Neutrophil (primary cell): ENCODE measurements around the gene CDC42EP1.
A peak's percentile ranks its signal among the peaks of the same experiment; 100 is the strongest.

Experiments
- H3K27ac ChIP-seq: fragments of 200-600 bp; sonication (generic); 2 replicates; pipeline ENCODE4 v1.5.1; 2016; ENCODE audit warnings: mild to moderate bottlenecking, moderate library complexity
- H3K27me3 ChIP-seq: fragments of 200-600 bp; sonication (generic); 2 replicates; pipeline ENCODE4 v1.6.0; 2016; ENCODE audit warnings: mild to moderate bottlenecking
- H3K36me3 ChIP-seq: fragments of 200-600 bp; sonication (generic); 2 replicates; pipeline ENCODE4 v1.5.1; 2017
- H3K4me1 ChIP-seq, 2 experiments: fragments of 200-600 bp in 1 of 2; sonication (generic) in 1 of 2; 1 replicate in 1 of 2; 2 replicates in 1 of 2; pipeline versions ENCODE4 v1.5.1 to v1.6.1; 2013 to 2016; ENCODE audit warnings: low read depth in 1 of 2, low read length in 1 of 2, mild to moderate bottlenecking in 1 of 2, moderate library complexity in 1 of 2; ENCODE audit not compliant: control insufficient read depth in 1 of 2, insufficient read depth in 1 of 2
- H3K4me3 ChIP-seq, 2 experiments: fragments of 200-600 bp in 1 of 2; sonication (generic) in 1 of 2; 1 replicate in 1 of 2; 2 replicates in 1 of 2; pipeline ENCODE4 v1.5.1; 2013 to 2016; ENCODE audit warnings: low read depth in 1 of 2, low read length in 1 of 2, mild to moderate bottlenecking in 1 of 2, moderate library complexity in 1 of 2
- H3K9me3 ChIP-seq: fragments of 200-600 bp; sonication (generic); 2 replicates; pipeline ENCODE4 v1.5.1; 2016
- TF ChIP-seq, protein P1 (sequence below): fragments of 200-600 bp; sonication (generic); IDR thresholded peaks from 2 replicates; pipeline ENCODE4 v1.5.1; 2016; ENCODE audit warnings: antibody characterized with exemption

The CDC42EP1 gene, protein sequence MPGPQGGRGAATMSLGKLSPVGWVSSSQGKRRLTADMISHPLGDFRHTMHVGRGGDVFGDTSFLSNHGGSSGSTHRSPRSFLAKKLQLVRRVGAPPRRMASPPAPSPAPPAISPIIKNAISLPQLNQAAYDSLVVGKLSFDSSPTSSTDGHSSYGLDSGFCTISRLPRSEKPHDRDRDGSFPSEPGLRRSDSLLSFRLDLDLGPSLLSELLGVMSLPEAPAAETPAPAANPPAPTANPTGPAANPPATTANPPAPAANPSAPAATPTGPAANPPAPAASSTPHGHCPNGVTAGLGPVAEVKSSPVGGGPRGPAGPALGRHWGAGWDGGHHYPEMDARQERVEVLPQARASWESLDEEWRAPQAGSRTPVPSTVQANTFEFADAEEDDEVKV

GRCh38 chr22:37559901-37560607 is at the start of gene CDC42EP1:
Gene CDC42EP1, plus strand, starts transcription at chr22:37560480. Its CDS starts 5,870 bp downstream, at chr22:37566350.
- H3K4me3 ChIP-seq, result peak within 1 kb of the TSS in 1 of 2 experiments; percentile 38
- TF ChIP-seq, protein P1, sequence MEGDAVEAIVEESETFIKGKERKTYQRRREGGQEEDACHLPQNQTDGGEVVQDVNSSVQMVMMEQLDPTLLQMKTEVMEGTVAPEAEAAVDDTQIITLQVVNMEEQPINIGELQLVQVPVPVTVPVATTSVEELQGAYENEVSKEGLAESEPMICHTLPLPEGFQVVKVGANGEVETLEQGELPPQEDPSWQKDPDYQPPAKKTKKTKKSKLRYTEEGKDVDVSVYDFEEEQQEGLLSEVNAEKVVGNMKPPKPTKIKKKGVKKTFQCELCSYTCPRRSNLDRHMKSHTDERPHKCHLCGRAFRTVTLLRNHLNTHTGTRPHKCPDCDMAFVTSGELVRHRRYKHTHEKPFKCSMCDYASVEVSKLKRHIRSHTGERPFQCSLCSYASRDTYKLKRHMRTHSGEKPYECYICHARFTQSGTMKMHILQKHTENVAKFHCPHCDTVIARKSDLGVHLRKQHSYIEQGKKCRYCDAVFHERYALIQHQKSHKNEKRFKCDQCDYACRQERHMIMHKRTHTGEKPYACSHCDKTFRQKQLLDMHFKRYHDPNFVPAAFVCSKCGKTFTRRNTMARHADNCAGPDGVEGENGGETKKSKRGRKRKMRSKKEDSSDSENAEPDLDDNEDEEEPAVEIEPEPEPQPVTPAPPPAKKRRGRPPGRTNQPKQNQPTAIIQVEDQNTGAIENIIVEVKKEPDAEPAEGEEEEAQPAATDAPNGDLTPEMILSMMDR, result no peak
- H3K27me3 ChIP-seq, result peaks cover 100% of the 10 kb centered on the region
- H3K4me1 ChIP-seq, result peaks cover 15 to 17% of the 10 kb centered on the region in 2 experiments
- H3K27ac ChIP-seq, result no peak within 1 kb of the TSS
- H3K9me3 ChIP-seq, result no peaks in the 10 kb centered on the region
- H3K36me3 ChIP-seq, result no peaks in the 10 kb centered on the region

DNA sequence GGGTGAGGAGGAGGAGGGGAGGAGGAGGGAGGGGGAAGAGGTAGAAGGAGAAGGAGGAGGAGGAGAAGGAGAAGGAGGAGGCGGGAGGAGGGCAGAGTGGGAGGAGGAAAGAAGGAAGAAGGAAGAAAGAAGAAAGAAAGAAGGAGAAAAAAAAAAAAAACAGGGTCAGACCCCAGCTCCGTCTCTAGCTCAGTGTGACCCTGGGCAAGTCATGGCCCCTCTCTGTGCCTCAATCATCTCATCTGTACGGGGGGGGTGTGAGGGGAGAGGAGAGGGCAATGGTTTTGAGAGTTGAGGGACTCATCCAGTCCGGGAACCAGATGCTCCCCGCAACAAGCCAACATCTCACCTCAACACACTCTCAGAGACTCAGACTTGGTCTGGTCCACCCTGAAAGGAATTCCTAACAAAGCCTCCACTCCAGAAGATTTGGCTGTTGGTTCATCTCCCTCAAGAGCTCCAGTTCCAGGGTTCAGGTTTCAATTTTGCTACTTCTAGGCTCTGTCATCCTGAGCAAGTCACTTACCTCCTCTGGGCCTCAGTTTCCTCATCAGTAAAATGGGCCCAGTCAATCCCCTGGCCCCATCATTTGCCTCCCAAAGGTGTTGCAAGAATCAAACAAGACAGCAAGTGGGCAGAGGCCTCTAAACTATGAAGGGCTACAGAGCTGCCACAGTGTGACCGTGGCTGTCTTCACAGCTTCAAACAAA is 48.7 kb upstream of the CDC42EP1 start:
- Histone ChIP-seq H3K36me3 (no peaks in the 10 kb centered on the region), H3K9me3 (no peaks in the 10 kb centered on the region), H3K4me1 (no peaks in the 10 kb centered on the region), H3K27me3 (peaks cover 35% of the 10 kb centered on the region), H3K27ac (no peak overlapping the region), H3K4me3 (no peak overlapping the region)
- TF ChIP-seq, protein P1, result no peak

GRCh38 chr22:37514526-37515051 is 45.7 kb upstream of the CDC42EP1 start:
- Histone ChIP-seq H3K27me3 (peaks cover 66% of the 10 kb centered on the region), H3K36me3 (no peaks in the 10 kb centered on the region), H3K4me1 (peaks cover 0 to 5% of the 10 kb centered on the region in 2 experiments), H3K27ac (no peak overlapping the region), H3K9me3 (no peaks in the 10 kb centered on the region), H3K4me3 (no peak overlapping the region)
- TF ChIP-seq, protein P1, result no peak

GRCh38 chr22:37515901-37516300 is 44.4 kb upstream of the CDC42EP1 start:
- Histone ChIP-seq H3K9me3 (no peaks in the 10 kb centered on the region), H3K27ac (no peak overlapping the region), H3K4me3 (no peak overlapping the region), H3K4me1 (peaks cover 0 to 5% of the 10 kb centered on the region in 2 experiments), H3K36me3 (no peaks in the 10 kb centered on the region), H3K27me3 (peaks cover 79% of the 10 kb centered on the region)
- TF ChIP-seq, protein P1, result no peak

DNA sequence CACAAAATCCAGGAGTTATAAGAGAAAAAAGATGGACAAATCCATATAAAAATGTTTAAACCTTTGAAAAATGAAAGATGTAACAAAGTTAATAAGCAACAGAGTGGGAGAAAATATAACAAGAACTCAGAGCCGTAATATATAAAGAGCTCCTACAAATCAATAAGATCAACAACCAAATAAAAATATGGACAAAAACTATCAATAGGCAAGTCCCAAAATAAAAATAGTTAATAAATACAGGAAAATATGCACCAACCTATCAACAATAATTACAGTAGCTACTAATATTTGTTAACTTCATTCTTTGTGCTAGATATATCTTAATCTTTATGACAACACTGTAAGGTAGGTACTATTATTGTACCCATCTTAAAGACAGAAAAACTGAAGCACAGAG is 43.8 kb upstream of the CDC42EP1 start:
- TF ChIP-seq, protein P1, result no peak
- no peak overlapping the region for H3K4me3 ChIP-seq
- no peaks in the 10 kb centered on the region for H3K9me3 ChIP-seq
- H3K4me1 ChIP-seq, result peaks cover 0 to 5% of the 10 kb centered on the region in 2 experiments
- no peak overlapping the region for H3K27ac ChIP-seq
- H3K27me3 ChIP-seq, result peaks cover 84% of the 10 kb centered on the region
- H3K36me3 ChIP-seq, result no peaks in the 10 kb centered on the region
